ENCODE data around the gene REM2.
"Not testable (repeated sequence)": the region's sequence is repeated elsewhere in the genome, so short reads cannot be mapped to it uniquely, and the experiment has no call there.

Gene REM2

GRCh38 chr14:22854296-22854695, 28.7 kb upstream of the REM2 start:
- H4K8ac ChIP-seq (ENCODE audit: low read depth, low read length); H2BK120ac ChIP-seq (ENCODE audit: low read depth, low read length); H2AK5ac ChIP-seq (ENCODE audit: low read depth, low read length); H3K9me3 ChIP-seq (replicated peaks in 1 of 2; ENCODE audit: control insufficient read depth in 2 of 2, insufficient read depth in 1 of 2, low read depth in 1 of 2, low read length in 2 of 2); H3K14ac ChIP-seq (ENCODE audit: low read length); H3K36me3 ChIP-seq (replicated peaks in 1 of 2; ENCODE audit: control insufficient read depth in 2 of 2, insufficient read depth in 2 of 2, low read length in 2 of 2); H3K4me1 ChIP-seq (ENCODE audit: control insufficient read depth in 2 of 2, insufficient read depth in 1 of 2, low read depth in 1 of 2, low read length in 2 of 2); H3K4ac ChIP-seq (ENCODE audit: low read length); H2BK12ac ChIP-seq (ENCODE audit: low read length); H3K4me3 ChIP-seq (ENCODE audit: low read length in 2 of 2); H3K27me3 ChIP-seq (ENCODE audit: control insufficient read depth in 3 of 3, insufficient read depth in 3 of 3, low read depth in 1 of 3, low read length in 3 of 3); H2BK15ac ChIP-seq (ENCODE audit: low read length); H3K79me1 ChIP-seq (ENCODE audit: low read depth, low read length); H3K23ac ChIP-seq (ENCODE audit: low read depth, low read length, poor library complexity); H3K9ac ChIP-seq (ENCODE audit: low read depth, low read length, poor library complexity); H3K18ac ChIP-seq (ENCODE audit: low read length); H4K91ac ChIP-seq (ENCODE audit: low read depth, low read length, poor library complexity); H2BK5ac ChIP-seq (ENCODE audit: low read length); DNase-seq (ENCODE audit: low spot score); H2AFZ ChIP-seq (ENCODE audit: low read length); H3K4me2 ChIP-seq (ENCODE audit: insufficient read depth, low read length, poor library complexity, severe bottlenecking); H3K27ac ChIP-seq (replicated peaks; ENCODE audit: low read length): not testable (repeated sequence)
- WGBS, 2 donors (ENCODE audit: extremely low coverage in 2 of 2, insufficient read length in 2 of 2, insufficient replicate concordance in 1 of 2) = no CpG with 5 or more reads among the region's 11 CpGs

- WGBS, 2 donors (ENCODE audit: extremely low coverage in 2 of 2, insufficient read length in 2 of 2, insufficient replicate concordance in 1 of 2) = no CpG with 5 or more reads among the region's 8 CpGs
- no peak overlapping the region for H4K8ac ChIP-seq (ENCODE audit: low read depth, low read length)
- no peaks in the 10 kb centered on the region for H3K36me3 ChIP-seq (replicated peaks in 1 of 2; ENCODE audit: control insufficient read depth in 2 of 2, insufficient read depth in 2 of 2, low read length in 2 of 2)
- no peak overlapping the region for H3K23ac ChIP-seq (ENCODE audit: low read depth, low read length, poor library complexity)
- no peak overlapping the region for H3K27ac ChIP-seq (replicated peaks; ENCODE audit: low read length)
- H2BK120ac ChIP-seq (ENCODE audit: low read depth, low read length) = no peak overlapping the region
- no peak overlapping the region for H3K4me3 ChIP-seq (ENCODE audit: low read length in 2 of 2)
- H2BK12ac ChIP-seq (ENCODE audit: low read length) = no peak overlapping the region
- peaks cover 1 to 3% of the 10 kb centered on the region in 2 donors for H3K4me1 ChIP-seq (ENCODE audit: control insufficient read depth in 2 of 2, insufficient read depth in 1 of 2, low read depth in 1 of 2, low read length in 2 of 2)
- no peak overlapping the region for H3K4me2 ChIP-seq (ENCODE audit: insufficient read depth, low read length, poor library complexity, severe bottlenecking)
- no peak overlapping the region for H3K14ac ChIP-seq (ENCODE audit: low read length)
- no peak overlapping the region for H2AFZ ChIP-seq (ENCODE audit: low read length)
- H3K9ac ChIP-seq (ENCODE audit: low read depth, low read length, poor library complexity) = no peak overlapping the region
- H2AK5ac ChIP-seq (ENCODE audit: low read depth, low read length) = no peak overlapping the region
- no peak overlapping the region for H3K4ac ChIP-seq (ENCODE audit: low read length)
- H3K27me3 ChIP-seq (ENCODE audit: control insufficient read depth in 3 of 3, insufficient read depth in 3 of 3, low read depth in 1 of 3, low read length in 3 of 3) = no peaks in the 10 kb centered on the region
- H4K91ac ChIP-seq (ENCODE audit: low read depth, low read length, poor library complexity) = no peak overlapping the region
- peaks cover 0 to 4% of the 10 kb centered on the region in 2 donors for H3K9me3 ChIP-seq (replicated peaks in 1 of 2; ENCODE audit: control insufficient read depth in 2 of 2, insufficient read depth in 1 of 2, low read depth in 1 of 2, low read length in 2 of 2)
- H3K79me1 ChIP-seq (ENCODE audit: low read depth, low read length) = no peaks in the 10 kb centered on the region
- H2BK15ac ChIP-seq (ENCODE audit: low read length) = no peak overlapping the region
- H3K18ac ChIP-seq (ENCODE audit: low read length) = no peak overlapping the region
- DNase-seq (ENCODE audit: low spot score) = no peak
- no peak overlapping the region for H2BK5ac ChIP-seq (ENCODE audit: low read length)
Observed at GRCh38 chr14:22854963-22855724, 27.9 kb upstream of the REM2 start.

- H3K27me3 ChIP-seq (ENCODE audit: control insufficient read depth in 3 of 3, insufficient read depth in 3 of 3, low read depth in 1 of 3, low read length in 3 of 3) = no peaks in the 10 kb centered on the region
- no peak overlapping the region for H4K8ac ChIP-seq (ENCODE audit: low read depth, low read length)
- no peak overlapping the region for H2BK12ac ChIP-seq (ENCODE audit: low read length)
- no peak for DNase-seq (ENCODE audit: low spot score)
- H3K4me2 ChIP-seq (ENCODE audit: insufficient read depth, low read length, poor library complexity, severe bottlenecking) = no peak overlapping the region
- no peak overlapping the region for H2BK120ac ChIP-seq (ENCODE audit: low read depth, low read length)
- H3K4me3 ChIP-seq (ENCODE audit: low read length in 2 of 2) = no peak overlapping the region
- no peak overlapping the region for H2AFZ ChIP-seq (ENCODE audit: low read length)
- H3K9ac ChIP-seq (ENCODE audit: low read depth, low read length, poor library complexity) = no peak overlapping the region
- peaks cover 0 to 4% of the 10 kb centered on the region in 2 donors for H3K9me3 ChIP-seq (replicated peaks in 1 of 2; ENCODE audit: control insufficient read depth in 2 of 2, insufficient read depth in 1 of 2, low read depth in 1 of 2, low read length in 2 of 2)
- H3K23ac ChIP-seq (ENCODE audit: low read depth, low read length, poor library complexity) = no peak overlapping the region
- H2BK5ac ChIP-seq (ENCODE audit: low read length) = no peak overlapping the region
- H4K91ac ChIP-seq (ENCODE audit: low read depth, low read length, poor library complexity) = no peak overlapping the region
- no peaks in the 10 kb centered on the region for H3K36me3 ChIP-seq (replicated peaks in 1 of 2; ENCODE audit: control insufficient read depth in 2 of 2, insufficient read depth in 2 of 2, low read length in 2 of 2)
- no peak overlapping the region for H2BK15ac ChIP-seq (ENCODE audit: low read length)
- H3K4me1 ChIP-seq (ENCODE audit: control insufficient read depth in 2 of 2, insufficient read depth in 1 of 2, low read depth in 1 of 2, low read length in 2 of 2) = peaks cover 1 to 3% of the 10 kb centered on the region in 2 donors
- no CpG with 5 or more reads among the region's 5 CpGs for WGBS, 2 donors (ENCODE audit: extremely low coverage in 2 of 2, insufficient read length in 2 of 2, insufficient replicate concordance in 1 of 2)
- no peak overlapping the region for H3K18ac ChIP-seq (ENCODE audit: low read length)
- no peak overlapping the region for H3K27ac ChIP-seq (replicated peaks; ENCODE audit: low read length)
- no peak overlapping the region for H3K14ac ChIP-seq (ENCODE audit: low read length)
- H3K79me1 ChIP-seq (ENCODE audit: low read depth, low read length) = no peaks in the 10 kb centered on the region
- H3K4ac ChIP-seq (ENCODE audit: low read length) = no peak overlapping the region
- no peak overlapping the region for H2AK5ac ChIP-seq (ENCODE audit: low read depth, low read length)
Observed at GRCh38 chr14:22856428-22856827, 26.6 kb upstream of the REM2 start.

GRCh38 chr14:22860377-22860776, 22.6 kb upstream of the REM2 start:
- not testable (repeated sequence) for H3K36me3 ChIP-seq (replicated peaks in 1 of 2; ENCODE audit: control insufficient read depth in 2 of 2, insufficient read depth in 2 of 2, low read length in 2 of 2); H3K4me3 ChIP-seq (ENCODE audit: low read length in 2 of 2); H2AFZ ChIP-seq (ENCODE audit: low read length); H2AK5ac ChIP-seq (ENCODE audit: low read depth, low read length); H2BK120ac ChIP-seq (ENCODE audit: low read depth, low read length); H2BK12ac ChIP-seq (ENCODE audit: low read length); H3K9me3 ChIP-seq (replicated peaks in 1 of 2; ENCODE audit: control insufficient read depth in 2 of 2, insufficient read depth in 1 of 2, low read depth in 1 of 2, low read length in 2 of 2); H2BK5ac ChIP-seq (ENCODE audit: low read length); H2BK15ac ChIP-seq (ENCODE audit: low read length); H3K4ac ChIP-seq (ENCODE audit: low read length); H3K27ac ChIP-seq (replicated peaks; ENCODE audit: low read length); H3K27me3 ChIP-seq (ENCODE audit: control insufficient read depth in 3 of 3, insufficient read depth in 3 of 3, low read depth in 1 of 3, low read length in 3 of 3); H3K4me2 ChIP-seq (ENCODE audit: insufficient read depth, low read length, poor library complexity, severe bottlenecking); H3K9ac ChIP-seq (ENCODE audit: low read depth, low read length, poor library complexity); H3K14ac ChIP-seq (ENCODE audit: low read length); H3K4me1 ChIP-seq (ENCODE audit: control insufficient read depth in 2 of 2, insufficient read depth in 1 of 2, low read depth in 1 of 2, low read length in 2 of 2); H3K18ac ChIP-seq (ENCODE audit: low read length); H3K79me1 ChIP-seq (ENCODE audit: low read depth, low read length); H3K23ac ChIP-seq (ENCODE audit: low read depth, low read length, poor library complexity); H4K8ac ChIP-seq (ENCODE audit: low read depth, low read length); DNase-seq (ENCODE audit: low spot score); H4K91ac ChIP-seq (ENCODE audit: low read depth, low read length, poor library complexity)
- WGBS, 2 donors (ENCODE audit: extremely low coverage in 2 of 2, insufficient read length in 2 of 2, insufficient replicate concordance in 1 of 2) = no CpG with 5 or more reads among the region's 3 CpGs

Data from neuronal stem cell (in vitro differentiated cells).